Hair follicular keratinocyte (primary cell): ENCODE results near the gene C10orf62. TPM values are rescaled to one million over a fixed set of nuclear protein-coding genes. Genes with fewer than 3 reads are reported as not detected.

ENCODE experiments used
- total RNA-seq: library from RNA; depleted of rRNA; stranded (reverse); fragments of >200 nt; gene quantifications from 2 replicates; pipeline ENCODE4 v1.2.3, GENCODE V29; 2015

Gene C10orf62, protein sequence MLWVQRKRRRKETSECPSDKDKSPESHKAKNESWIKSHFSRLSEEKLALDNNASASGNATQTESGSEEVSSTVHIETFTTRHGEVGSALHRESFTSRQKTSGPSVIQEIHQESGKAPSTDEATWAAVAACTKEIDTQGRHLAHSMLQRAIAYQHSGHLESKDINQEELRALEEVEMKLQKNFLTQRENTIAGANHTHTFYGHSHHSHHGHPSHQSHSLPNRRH
- total RNA-seq = not detected in 2 replicates

DNA sequence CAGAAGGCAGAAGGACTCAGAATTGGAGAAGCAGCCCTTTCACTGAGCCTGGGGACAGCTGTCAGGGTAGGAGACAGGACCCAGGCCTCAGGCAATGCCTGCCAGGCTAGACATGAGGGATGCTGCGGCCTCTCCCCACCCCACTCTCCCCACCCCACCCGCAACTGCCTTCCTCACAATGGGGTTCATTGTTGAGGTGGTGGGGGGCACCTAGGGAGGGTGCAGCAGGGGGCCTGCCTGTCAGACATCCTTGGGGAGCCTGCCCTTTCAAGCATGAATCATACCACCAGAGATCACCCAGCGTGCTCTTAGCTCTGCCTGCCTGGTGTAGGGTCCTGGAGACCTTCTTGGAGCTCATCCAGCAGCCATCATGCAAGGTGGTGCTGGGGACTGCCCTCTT is at the start of gene C10orf62:
Gene C10orf62, plus strand, starts transcription at position 243 of the 400 bp plus-strand sequence. CDS start 177 bp downstream, outside the sequence.

DNA sequence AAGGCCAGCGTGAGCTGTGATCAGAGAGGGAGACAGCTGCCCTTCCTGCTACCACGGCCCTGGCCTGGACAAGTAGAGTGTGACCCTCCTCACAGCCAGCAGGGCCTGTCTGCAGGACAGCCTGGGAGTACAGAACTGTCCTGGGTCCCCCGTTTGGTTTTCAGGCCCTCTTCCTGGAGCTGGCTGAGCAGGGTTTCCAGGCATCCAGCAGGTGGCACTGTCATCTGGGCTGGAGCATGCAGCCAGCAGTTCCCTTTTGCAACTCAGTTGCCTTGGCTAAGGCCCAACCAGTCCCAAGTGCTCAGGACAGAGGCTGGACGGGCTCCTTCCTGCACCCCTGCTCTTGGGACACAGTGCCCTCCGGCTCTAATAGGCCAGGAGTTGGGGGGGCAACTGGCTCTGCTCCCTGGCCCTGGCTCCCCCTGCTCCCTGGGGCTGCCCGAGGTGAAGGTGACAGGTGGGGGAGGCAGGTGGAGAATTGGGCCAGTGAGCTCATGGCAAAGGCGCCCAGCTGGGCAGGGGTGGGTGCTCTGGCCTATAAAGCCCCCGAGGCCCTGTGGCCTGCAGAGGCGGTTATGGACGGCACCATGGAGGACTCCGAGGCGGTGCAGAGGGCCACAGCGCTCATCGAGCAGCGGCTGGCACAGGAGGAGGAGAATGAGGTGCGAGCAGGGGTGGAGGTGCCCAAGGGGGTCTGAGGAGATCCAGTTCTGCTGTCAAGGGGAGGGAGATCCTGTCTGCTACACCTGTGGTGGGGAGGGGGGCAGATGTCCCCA is 17.1 kb upstream of the C10orf62 start, which contains the start of gene ANKRD2:
Gene ANKRD2, plus strand, starts transcription at position 566 of the 776 bp plus-strand sequence. Its CDS starts 10 bp downstream, at position 576.

DNA sequence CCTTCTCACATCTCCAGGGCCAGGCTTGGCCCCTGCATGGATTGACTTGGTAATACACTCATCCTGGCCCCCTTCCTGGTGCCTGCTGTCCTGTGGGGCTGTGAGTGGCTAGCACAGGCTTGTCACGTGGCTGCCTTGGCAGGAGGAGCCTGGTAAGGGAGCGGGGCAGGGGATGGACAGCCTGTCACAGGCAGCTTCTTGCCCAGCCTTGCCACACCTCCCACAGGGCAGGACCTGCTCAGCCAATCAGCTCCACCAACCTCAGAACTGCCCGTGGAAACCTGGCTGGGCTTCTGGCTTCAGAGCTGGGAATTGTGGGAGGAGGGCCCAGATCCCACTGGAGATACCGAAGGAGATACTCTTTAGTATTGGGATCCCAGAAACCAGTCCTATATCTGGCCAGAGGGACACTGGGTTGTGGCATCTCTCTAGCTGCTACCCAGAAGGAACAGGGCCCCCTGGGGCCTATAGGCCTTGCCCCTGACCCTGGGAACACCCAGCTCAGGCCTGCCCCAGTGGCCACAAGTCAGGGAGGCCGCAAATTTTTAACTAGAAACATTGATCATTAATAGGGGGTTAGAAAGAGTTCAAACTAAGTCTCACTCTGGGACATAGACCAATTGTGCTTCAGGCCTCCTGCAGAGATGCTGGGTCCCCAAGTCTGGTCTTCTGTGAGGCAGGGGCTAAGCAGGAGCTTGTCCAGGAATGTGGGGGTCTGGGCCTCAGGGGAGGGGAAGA is 5.3 kb upstream of the C10orf62 start, which contains the start of gene HOGA1:
Gene HOGA1, plus strand, starts transcription at position 330 of the 738 bp plus-strand sequence. Its CDS starts 315 bp downstream, at position 645.

DNA sequence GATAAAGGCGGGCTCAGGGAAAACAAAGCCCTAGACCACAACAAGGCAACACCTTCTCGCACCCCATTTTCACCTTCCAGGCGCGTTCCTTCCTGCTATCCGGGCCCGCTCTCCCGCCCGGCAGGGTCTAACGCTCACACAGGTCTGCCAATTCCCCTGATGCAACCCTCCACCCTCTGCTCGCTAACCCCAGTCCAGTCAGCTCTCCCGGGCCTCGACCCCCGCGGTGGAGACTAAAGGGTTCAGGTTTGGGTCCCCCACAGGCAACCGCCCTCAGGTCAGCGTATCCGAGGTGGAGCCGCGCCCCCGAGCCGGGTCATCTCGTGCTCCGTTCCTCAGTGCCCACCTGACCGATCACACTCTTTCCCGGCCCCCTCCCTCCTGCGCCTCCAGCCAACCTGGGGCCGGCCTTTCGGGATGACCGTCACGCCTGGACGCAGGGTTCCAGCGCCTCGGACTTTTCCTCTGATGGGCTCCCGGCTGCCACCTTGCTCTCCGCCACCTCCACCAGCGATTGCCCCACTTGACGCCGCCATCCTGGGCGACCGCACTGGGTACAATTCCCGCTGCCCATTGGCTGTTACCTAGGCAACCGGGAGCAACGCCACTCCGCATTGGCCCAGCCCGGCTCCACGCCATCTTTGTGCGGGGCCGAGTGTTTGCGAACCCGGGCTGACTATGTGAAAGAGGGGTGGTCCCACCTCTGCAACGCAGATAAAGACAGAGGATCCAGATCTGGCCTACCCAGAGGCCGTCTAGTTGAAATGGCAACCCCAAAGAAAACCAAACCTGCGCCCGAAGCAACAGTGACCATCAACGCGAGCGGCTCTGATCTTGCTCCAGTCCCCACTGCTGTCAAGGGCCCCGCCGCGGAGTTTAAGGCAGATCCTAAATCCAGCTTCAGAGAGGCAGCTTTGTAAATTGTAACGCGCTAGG is 43.7 kb downstream of the C10orf62 start, which contains the start of gene MORN4:
Gene MORN4, minus strand, starts transcription at position 552 of the 936 bp plus-strand sequence. CDS start 13,847 bp downstream, outside the sequence.

DNA sequence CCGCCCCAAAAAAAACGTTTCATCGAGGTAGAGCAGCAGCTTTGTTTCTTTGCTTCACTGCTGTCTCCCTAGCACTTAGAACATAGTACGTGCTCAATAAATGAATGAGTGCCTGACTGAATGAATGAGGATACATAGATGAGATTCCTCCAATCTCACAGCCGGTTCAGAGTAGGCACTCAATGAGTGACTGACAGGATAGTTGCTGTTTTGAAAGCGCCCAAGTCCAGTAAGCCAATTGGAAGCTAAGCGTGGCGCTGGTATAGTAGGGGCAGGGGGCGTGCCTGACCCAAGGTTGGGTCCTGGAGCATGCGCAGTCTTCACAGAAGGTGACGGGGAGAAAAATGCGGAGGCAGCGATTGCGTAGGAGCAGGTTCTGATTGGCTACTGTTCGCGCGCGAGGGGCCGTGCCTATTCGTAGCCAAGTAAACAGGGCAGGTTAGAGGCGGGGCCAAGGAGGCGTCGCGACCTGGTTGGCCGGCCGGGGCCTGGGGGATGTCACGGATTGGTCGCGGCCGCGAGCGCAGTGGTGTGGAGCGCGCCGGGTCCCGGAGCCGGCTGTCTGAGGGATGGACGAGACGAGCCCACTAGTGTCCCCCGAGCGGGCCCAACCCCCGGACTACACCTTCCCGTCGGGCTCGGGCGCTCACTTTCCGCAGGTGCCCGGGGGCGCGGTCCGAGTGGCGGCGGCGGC is 50.8 kb downstream of the C10orf62 start, which contains the start of gene PI4K2A:
Gene PI4K2A, plus strand, starts transcription at position 498 of the 694 bp plus-strand sequence. Its CDS starts 72 bp downstream, at position 570.

Other genes starting within 250 kb of the C10orf62 start
- 24.8 and 27.3 TPM in 2 replicates for gene RRP12, start 188.4 kb upstream of the C10orf62 start, total RNA-seq
- 506 and 725 TPM in 2 replicates for gene PGAM1, start 163.5 kb upstream of the C10orf62 start, total RNA-seq
- 44.2 and 52.7 TPM in 2 replicates for gene EXOSC1, start 143.7 kb upstream of the C10orf62 start, total RNA-seq
- gene ZDHHC16, start 143.5 kb upstream of the C10orf62 start, total RNA-seq = 53.5 and 58.4 TPM in 2 replicates
- gene MMS19, start 91.3 kb upstream of the C10orf62 start, total RNA-seq = 96.5 and 110 TPM in 2 replicates
- gene UBTD1, start 90.8 kb upstream of the C10orf62 start, total RNA-seq = 25.9 and 28.3 TPM in 2 replicates
- gene ANKRD2, start 16.9 kb upstream of the C10orf62 start, total RNA-seq = 1.0 and 3.0 TPM in 2 replicates
- gene HOGA1, start 5.3 kb upstream of the C10orf62 start, total RNA-seq = 0.55 and 1.2 TPM in 2 replicates
- 6.2 and 7.1 TPM in 2 replicates for gene MORN4, start 43.8 kb downstream of the C10orf62 start, total RNA-seq
- 43.9 and 60.5 TPM in 2 replicates for gene PI4K2A, start 51.0 kb downstream of the C10orf62 start, total RNA-seq
- gene AVPI1, start 97.5 kb downstream of the C10orf62 start, total RNA-seq = 23.0 and 23.2 TPM in 2 replicates
- gene MARVELD1, start 124.0 kb downstream of the C10orf62 start, total RNA-seq = 34.8 and 42.0 TPM in 2 replicates
- gene ZFYVE27, start 147.4 kb downstream of the C10orf62 start, total RNA-seq = 11.6 and 15.9 TPM in 2 replicates
- gene SFRP5, start 182.3 kb downstream of the C10orf62 start, total RNA-seq = not detected in 2 replicates